ENCODE results near the gene IL37. TPM values are rescaled to one million over a fixed set of nuclear protein-coding genes. Genes with fewer than 3 reads are reported as not detected.

IL37 gene
- total RNA-seq, 1 donor from 2014 or later: not detected

- no peak overlapping the region for H3K4me3 Mint-ChIP-seq (ENCODE audit: unreplicated experiment)
- H3K36me3 Mint-ChIP-seq (ENCODE audit: unreplicated experiment): no peaks in the 10 kb centered on the region
- H3K27me3 Mint-ChIP-seq (ENCODE audit: unreplicated experiment): no peaks in the 10 kb centered on the region
- H3K4me1 Mint-ChIP-seq (ENCODE audit: low read depth, unreplicated experiment): peaks cover 4% of the 10 kb centered on the region
- H3K9me3 Mint-ChIP-seq (ENCODE audit: unreplicated experiment): no peaks in the 10 kb centered on the region
- no peak overlapping the region for H3K27ac Mint-ChIP-seq (ENCODE audit: unreplicated experiment)
- TF ChIP-seq CTCF (IDR thresholded peaks at IDR 0.05; ENCODE audit: partially characterized antibody, unreplicated experiment): no peak
- no peak for DNase-seq
Observed at GRCh38 chr2:112939425-112939824, 28.5 kb downstream of the IL37 start.

GRCh38 chr2:112940859-112941625, 30.1 kb downstream of the IL37 start:
- H3K4me3 Mint-ChIP-seq (ENCODE audit: unreplicated experiment): no peak overlapping the region
- DNase-seq: no peak
- H3K4me1 Mint-ChIP-seq (ENCODE audit: low read depth, unreplicated experiment): no peaks in the 10 kb centered on the region
- H3K36me3 Mint-ChIP-seq (ENCODE audit: unreplicated experiment): no peaks in the 10 kb centered on the region
- peaks cover 5% of the 10 kb centered on the region for H3K9me3 Mint-ChIP-seq (ENCODE audit: unreplicated experiment)
- H3K27ac Mint-ChIP-seq (ENCODE audit: unreplicated experiment): no peak overlapping the region
- TF ChIP-seq CTCF (IDR thresholded peaks at IDR 0.05; ENCODE audit: partially characterized antibody, unreplicated experiment): no peak
- no peaks in the 10 kb centered on the region for H3K27me3 Mint-ChIP-seq (ENCODE audit: unreplicated experiment)

- H3K4me3 Mint-ChIP-seq (ENCODE audit: unreplicated experiment): no peak overlapping the region
- peaks cover 5% of the 10 kb centered on the region for H3K9me3 Mint-ChIP-seq (ENCODE audit: unreplicated experiment)
- peak; percentile 85 for TF ChIP-seq CTCF (IDR thresholded peaks at IDR 0.05; ENCODE audit: partially characterized antibody, unreplicated experiment)
- no peaks in the 10 kb centered on the region for H3K4me1 Mint-ChIP-seq (ENCODE audit: low read depth, unreplicated experiment)
- peak; percentile 82 for DNase-seq
- no peak overlapping the region for H3K27ac Mint-ChIP-seq (ENCODE audit: unreplicated experiment)
- no peaks in the 10 kb centered on the region for H3K36me3 Mint-ChIP-seq (ENCODE audit: unreplicated experiment)
- H3K27me3 Mint-ChIP-seq (ENCODE audit: unreplicated experiment): no peaks in the 10 kb centered on the region
Observed at GRCh38 chr2:112941753-112942653, 31.0 kb downstream of the IL37 start.

- Mint-ChIP-seq H3K27ac (ENCODE audit: unreplicated experiment) (no peak overlapping the region), H3K4me3 (ENCODE audit: unreplicated experiment) (no peak overlapping the region), H3K9me3 (ENCODE audit: unreplicated experiment) (peaks cover 5% of the 10 kb centered on the region), H3K27me3 (ENCODE audit: unreplicated experiment) (no peaks in the 10 kb centered on the region), H3K4me1 (ENCODE audit: low read depth, unreplicated experiment) (no peaks in the 10 kb centered on the region), H3K36me3 (ENCODE audit: unreplicated experiment) (no peaks in the 10 kb centered on the region)
- TF ChIP-seq CTCF (IDR thresholded peaks at IDR 0.05; ENCODE audit: partially characterized antibody, unreplicated experiment): no peak
- no peak for DNase-seq
Observed at GRCh38 chr2:112942654-112943002, 31.7 kb downstream of the IL37 start.

GRCh38 chr2:112944971-112945370, 34.0 kb downstream of the IL37 start:
- TF ChIP-seq CTCF (IDR thresholded peaks at IDR 0.05; ENCODE audit: partially characterized antibody, unreplicated experiment): no peak
- DNase-seq: no peak
- no peaks in the 10 kb centered on the region for H3K27me3 Mint-ChIP-seq (ENCODE audit: unreplicated experiment)
- no peak overlapping the region for H3K4me3 Mint-ChIP-seq (ENCODE audit: unreplicated experiment)
- no peaks in the 10 kb centered on the region for H3K36me3 Mint-ChIP-seq (ENCODE audit: unreplicated experiment)
- no peak overlapping the region for H3K27ac Mint-ChIP-seq (ENCODE audit: unreplicated experiment)
- H3K9me3 Mint-ChIP-seq (ENCODE audit: unreplicated experiment): peaks cover 5% of the 10 kb centered on the region
- no peaks in the 10 kb centered on the region for H3K4me1 Mint-ChIP-seq (ENCODE audit: low read depth, unreplicated experiment)

Measured in glutamatergic neuron (in vitro differentiated cells).